HG03378 (cell line): ENCODE results near the gene PSMG3.
"Not testable (repeated sequence)": the region's sequence is repeated elsewhere in the genome, so short reads cannot be mapped to it uniquely, and the experiment has no call there.

Experiments used
- ATAC-seq: cut with Tn5 transposase; IDR thresholded peaks from one replicate; pipeline ENCODE4 v1.9.1; 2021; ENCODE audit warnings: mild to moderate bottlenecking, moderate library complexity; ENCODE audit not compliant: unreplicated experiment

Gene PSMG3

DNA sequence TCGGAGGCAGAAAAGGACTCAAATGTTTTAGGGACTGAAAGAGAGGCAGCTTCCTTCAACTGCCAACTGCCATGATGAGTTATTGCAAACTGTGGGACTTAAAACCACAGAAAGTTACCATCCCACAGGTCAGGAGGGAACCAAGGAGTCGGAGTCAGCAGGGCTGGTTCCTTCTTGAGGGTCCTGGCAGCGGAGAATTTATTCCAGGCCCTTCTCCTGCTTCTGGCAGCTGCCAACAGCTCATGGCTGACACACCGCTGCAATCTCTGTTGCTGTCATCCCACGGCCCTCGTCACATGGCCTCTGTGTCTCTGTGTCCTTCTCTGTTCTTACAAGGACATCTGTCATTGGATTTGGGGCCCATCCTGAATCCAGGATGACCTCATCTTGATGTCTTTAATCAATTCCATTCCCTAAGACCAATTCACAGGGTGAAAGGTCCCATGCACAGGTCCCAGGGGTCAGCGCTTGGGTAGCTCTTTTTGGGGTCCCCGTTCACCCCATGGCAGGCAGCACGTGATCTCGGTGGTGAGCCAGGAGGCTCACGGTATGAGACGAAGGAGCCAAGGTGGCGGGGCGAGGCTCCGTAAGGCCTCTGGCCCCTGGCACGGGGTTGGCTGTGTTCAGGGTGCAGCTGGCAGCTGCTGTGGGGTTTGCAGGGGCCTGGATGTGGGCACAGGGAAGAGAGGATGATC, 27.4 kb upstream of the PSMG3 start:
- no peak for ATAC-seq

DNA sequence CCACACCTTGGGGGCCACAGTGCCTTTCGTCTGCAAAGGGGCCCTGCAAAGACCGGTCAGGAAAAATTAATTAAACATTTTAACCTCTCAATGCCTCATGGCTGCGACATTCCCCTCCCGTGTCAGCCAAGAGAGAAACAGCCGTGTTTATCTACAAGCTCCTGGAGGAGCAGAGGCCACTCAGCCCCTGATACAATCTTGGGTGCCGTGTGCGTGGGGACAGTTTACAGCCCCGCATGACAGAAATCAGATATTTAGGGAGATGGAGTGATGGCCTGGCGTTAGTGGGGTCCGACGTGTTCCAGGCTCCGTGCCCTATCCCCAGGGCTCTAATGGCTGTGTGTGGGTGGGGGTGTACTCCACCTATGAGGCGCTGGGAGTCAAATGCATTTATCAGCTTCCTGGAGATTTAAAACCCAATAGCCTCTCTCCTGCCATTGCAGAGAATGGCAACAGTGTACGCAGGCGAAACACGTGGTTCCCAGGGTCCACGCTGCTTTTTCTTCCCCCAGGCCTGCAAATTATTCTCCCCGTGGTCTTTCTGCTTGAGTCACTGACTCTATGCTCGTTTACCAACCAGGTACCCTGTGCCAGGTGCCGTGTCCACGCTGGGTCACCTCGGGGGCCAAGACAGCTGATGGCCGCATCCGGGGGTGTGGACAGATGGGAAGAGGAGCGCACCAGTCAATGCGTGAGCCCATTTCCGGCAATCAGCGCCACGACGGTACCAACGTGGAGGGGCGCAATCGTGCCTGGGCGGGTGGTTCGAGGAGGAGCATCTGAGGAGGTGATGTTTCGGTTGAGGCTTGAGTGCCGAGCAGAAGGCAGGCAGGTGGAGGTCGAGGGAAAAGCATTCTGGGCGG, 26.6 kb upstream of the PSMG3 start:
- ATAC-seq: no peak

DNA sequence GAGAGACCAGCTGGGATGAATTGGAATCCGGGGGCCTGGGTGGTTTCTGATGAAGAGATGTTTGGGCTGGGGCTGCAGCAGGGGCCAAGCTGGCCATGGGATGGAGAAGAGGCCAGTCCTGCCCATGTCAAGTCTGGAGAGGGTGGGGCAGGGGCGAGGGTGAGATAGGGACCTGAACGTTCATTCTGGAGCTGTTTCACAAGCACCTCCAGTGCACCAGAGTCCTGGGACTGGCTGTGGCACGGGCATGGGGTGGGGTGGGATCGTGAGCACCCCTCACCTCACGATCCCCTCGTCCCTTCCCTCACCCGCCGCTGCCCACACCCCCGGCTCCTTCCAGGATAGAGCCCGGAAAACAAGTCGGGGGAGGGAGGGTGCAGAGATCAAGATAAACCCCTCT, 25.8 kb upstream of the PSMG3 start:
- no peak for ATAC-seq

DNA sequence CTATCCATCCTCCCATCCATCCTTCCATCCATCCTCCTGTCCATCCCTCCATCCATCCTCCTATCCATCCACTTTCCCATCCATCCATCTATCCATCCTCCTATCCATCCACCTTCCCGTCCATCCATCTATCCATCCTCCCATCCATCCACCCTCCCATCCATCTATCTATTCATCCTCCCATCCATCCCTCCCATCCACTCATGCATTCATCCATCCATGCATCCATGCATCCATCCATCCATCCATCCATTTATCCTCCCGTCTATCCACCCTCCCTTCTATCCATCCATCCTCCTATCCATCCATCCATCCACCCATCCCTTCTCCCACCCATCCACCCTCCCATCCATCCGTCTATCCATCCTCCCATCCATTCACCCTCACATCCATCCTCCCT, 25.2 kb upstream of the PSMG3 start:
- no peak for ATAC-seq

DNA sequence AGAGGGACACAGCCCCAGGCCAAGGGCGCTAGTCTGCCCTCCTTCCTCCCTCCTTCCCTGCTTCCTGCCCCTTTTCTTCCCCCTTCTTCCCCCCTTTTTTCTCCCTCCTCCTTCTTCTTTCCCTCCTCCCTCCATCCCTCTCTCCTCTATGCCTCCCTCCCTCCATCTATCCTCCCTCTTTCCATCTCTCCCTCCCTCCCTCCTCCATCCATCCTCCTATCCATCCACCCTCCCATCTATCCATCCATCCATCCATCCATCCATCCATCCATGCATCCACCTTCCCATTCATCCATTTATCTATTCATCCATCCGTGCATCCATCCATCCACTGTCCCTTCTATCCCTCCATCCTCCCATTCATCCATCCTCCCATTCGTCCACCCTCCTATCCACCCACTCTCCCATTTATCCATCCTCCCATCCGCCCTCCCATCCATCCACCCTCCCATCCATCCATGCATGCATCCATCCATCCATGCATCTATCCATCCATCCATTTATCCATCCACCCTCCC, 24.1 kb upstream of the PSMG3 start:
- ATAC-seq: no peak

DNA sequence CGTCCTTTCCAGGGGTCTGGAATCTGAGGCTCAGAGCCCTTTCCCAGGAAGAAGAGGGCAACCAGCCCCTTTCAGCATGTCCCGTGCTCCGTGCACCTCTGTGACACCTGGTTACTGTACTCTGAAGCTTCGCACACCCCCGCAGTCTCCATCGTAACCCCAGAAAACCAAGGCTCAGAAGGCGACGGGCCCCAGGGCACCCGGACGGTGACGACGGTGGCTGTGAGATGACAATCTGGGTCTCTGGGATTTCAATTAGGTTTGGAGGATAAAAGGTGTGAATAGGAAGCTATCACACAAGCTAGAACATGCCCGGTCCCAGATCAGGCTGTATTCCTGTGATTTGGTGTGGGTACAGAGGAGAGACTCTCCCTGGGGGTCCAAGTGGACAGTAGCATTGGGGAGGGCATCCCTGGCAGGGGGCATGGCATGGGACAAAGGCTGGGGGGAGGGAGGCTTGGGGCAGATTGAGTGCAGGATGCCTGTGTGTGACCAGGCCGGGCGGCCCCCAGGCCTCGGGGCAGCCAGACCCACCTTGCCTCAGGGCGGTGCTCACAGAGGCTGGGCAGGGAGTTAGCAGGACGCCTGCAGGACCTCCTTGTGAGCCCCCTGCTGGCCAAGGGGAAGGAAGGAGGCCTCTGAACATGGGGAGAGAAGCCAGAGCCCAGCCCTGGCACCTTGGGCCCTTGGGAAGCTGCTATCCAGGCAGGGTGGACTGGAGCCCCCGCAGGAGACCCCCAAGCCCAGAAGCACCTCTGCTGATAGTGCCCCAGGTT, 23.4 kb upstream of the PSMG3 start:
- ATAC-seq: no peak

DNA sequence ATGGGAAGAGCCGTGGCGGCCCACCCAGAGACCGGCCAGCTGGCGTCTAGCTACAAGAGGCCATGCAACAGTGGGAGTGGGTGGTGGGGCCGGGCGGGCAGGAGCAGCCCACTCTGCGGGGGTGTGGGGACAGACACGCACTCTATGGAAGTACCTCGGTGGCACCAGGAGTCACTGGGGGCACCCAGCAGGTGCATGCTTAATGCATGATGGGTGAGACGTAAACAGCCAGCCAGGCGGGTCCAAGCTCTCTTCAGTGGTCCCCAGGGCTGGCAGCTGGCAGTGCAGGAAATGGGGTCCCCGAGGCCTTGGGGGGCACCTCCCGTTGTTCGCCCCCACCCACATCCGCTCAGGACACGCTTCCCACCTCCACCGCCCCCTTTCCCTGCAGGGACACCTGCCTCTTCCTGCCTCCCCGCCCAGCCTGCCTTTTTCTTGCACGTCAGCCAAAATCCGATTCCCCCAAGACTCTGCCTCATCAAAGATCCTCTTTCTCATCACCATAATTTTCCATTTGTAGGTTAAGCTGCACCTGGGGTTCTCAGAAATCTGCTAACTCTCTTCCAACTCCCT, 22.6 kb upstream of the PSMG3 start:
- no peak for ATAC-seq

DNA sequence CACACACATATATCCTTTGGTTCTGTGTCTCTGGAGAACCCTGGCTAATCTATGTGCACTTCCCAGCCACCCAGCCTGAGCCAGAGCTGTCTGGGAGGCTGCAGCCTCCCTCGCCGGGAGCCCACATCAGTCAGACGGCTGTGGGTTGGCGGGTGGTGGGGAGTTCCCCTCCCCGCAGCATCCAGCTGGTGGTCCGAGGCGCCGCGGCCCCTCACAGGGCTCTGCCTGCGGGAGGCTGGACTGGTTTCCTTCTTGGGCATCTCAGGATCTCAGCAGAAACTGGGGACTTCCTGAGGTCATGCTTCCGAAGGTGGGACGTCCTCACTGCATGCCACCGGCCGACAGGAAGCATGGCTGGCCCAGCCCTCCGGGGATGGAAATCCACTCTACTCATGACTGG, 22.0 kb upstream of the PSMG3 start:
- ATAC-seq: no peak

DNA sequence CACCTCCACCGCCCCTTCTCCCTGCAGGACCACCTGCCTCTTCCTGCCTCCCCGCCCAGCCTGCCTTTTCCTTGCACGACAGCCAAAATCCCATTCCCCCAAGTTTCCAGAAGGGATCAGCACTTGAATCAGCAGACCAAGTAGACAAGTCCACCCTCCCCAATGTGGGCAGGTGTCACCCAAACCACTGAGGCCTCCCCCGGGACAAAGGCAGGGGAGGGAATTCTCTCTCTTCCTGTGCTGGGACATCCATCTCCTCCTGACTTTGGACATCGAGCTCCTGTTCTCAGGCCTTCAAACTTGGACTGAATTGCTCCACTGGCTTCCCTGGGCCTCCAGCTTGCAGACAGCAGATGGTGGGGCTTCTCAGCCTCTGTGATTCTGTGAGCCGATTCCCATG, 21.6 kb upstream of the PSMG3 start:
- ATAC-seq: no peak

DNA sequence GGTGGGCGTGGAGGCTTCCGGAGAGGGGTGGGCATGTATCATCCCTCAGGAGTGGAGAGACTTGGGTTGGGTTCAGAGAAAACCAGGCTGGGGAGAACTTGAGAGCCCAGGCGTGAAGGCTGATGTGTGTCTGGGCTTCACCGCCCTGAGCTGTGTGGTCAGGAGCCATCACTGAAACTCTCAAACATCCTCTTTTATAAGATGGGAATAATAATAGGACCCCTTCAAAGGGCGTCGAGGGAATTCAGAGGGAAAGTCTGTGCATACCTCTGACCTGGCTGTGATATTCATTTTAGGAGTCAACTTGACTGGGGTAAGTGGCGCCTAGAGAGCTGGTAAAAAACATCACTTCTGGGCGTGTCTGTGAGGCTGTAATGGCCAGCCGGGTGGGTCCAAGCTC, 21.1 kb upstream of the PSMG3 start:
- ATAC-seq: no peak

DNA sequence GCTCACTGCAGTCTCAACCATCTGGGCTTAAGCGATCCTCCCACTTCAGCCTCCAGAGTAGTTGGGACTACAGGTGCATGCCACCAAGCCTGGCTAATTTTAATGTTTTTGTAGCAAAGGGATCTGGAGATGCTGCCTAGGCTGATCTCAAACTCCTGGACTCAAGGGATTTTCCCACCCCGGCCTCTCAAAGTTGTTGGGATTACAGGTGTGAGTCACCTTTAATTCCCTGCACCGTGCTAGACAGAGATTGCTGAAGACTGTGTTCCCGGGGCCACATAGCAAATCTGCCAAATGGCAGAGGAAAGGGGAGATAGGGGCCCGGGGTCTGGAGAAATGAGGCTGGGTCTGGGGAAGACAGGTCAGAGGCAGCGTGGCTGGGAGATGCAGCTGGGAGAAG, 20.6 kb upstream of the PSMG3 start:
- ATAC-seq: no peak

DNA sequence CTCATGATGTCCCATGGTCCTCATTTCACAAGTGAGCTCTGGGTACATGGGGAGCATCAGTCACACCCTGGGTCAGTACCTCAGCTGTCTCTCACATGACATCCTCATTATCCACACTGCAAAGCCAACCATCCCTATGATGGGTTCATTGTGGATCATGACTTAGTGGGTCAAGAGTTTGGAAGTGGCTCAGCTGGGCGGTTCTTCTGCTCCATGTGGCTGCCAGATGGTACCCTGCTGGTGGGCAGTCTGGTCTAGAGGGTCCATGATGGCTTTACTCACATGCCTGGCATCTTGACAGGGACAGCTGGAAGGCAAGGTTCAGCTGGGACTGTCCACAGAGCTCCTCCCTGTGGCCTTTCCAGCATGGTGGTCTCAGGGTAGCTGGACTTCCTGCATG, 19.1 kb upstream of the PSMG3 start:
- ATAC-seq: no peak

DNA sequence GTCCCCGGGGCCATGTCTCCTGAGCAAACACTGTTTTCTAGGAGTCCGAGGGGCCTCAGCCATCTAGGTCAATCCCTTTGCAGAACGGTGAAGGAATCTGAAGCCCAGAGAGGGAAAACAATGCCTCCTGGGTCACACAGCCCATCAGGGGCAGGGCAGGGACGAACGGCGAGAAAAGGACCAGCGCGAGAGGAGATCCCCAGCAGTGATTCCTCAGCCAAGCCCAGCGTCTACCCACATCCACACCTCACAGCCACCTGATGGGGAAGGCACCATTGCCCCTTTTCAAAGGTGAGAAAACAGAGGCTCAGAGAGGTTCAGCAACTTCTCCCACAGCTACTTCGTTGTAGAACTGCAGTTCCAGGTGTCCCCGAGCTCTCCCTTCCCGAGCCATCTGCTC, 17.9 kb upstream of the PSMG3 start:
- no peak for ATAC-seq

DNA sequence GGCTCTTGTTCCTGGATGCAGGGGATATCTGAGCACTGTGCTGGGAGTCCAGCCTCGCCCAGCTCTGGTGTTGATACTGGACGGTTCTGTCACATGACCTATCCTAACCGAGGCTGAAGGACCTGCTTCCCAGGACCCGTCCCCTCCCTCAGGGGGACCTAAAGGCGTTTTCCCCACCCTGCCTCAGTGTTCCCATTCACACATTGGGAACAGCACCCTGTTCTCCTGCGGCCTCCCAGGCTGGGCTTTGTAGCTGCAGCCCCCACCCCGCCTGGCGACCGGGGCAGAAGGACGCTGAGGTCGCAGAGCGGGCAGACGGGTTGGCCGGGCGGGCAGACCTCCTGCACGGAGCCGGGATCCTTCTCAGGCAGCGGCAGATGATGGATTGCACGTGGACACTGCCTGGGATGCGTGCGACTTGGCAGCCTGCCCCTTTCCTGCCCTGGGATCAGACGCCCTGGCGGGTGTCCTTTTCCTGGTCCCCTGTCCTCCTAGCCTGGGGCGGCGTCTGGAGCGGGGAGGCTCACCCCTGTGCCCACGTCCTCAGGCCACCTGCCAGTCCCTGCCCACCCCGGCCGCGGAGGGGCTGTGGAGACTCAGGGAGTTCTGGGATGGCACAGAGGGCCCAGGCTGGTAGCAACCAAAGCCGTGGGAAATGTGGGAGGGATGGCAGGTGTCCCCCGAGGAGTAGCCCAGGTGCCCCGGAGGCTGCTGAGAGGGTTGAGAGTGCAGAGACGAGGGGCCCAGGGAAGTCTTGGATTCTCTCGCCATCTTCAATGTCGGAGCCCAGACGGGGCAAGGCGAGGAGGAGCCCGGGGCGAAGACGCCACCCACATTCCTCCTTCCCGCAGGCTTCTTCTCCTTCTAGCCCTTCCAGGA, 17.2 kb upstream of the PSMG3 start:
- no peak for ATAC-seq

DNA sequence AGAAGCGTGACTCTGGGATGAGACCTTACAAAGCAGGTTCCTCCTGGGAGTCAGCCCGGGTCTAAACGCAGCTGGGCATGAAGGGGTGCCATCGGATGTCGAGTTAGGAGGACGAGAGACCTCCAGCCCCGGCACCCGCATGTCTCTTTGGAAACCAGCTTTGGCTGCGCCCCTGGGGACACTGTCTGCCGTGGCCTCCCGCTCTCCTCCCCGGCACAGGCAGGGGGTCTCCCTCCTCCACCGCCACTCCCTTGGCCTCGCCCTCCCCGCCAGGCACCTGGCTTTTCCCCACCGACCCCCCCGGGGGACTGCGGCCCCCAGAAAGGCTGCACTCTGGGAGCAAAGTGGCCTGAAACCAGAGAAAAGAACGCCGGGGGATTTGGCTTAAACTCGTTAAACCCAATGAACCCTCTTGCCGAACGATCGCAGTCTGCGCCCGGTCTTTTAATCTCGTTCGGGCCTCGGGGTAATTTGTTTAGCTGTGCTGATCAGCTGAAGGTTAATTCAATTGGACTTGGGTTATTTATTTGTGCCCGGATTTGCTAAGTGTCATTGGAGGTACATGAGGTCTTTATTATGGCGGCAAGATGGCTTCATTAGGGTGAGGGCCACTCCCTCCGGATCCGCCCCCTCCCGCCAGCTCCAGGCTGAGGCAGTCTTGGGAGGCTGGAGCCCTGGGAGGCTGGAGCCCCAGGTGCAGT, 16.4 kb upstream of the PSMG3 start:
- no peak for ATAC-seq

DNA sequence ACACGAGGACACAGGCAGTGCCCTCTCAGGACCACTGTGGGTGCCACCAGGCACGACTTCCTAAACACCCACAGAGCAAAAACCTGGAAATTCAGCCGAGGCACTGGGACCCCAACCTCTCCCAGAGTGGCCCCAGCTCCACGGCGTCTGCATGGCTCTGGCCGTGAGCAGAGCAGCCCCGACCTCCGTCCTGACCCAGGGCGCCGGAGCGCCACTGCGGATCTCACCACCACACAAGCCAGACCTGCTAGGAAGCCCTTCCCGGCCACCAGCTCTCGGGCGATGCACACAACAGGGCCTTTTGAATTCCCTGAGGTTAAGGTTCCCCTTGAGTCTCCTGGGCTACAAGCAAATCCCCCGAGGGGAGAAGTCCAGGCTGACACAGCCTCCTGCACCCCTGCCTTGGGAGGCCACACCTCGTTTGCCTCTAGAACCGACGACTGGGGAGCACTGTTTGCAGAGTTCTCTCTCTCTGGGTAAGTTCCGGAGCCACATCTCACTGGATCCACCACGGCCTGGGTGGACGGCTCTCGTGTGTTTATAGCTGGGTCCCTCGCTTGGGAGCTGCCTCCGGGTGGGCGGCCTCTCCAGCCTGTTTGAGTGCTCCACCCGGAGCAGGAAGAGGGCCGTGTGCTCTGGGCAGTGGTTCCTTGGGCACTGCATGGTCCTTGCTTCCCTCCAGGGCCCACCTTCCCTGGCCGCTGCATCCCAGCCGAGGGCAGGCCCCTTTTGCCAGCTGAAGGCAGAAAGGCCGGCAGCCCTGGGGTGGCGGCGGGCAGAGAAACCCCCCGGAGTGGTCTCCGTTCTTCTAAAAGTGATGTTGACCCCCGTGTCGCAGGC, 15.5 kb upstream of the PSMG3 start:
- no peak for ATAC-seq

DNA sequence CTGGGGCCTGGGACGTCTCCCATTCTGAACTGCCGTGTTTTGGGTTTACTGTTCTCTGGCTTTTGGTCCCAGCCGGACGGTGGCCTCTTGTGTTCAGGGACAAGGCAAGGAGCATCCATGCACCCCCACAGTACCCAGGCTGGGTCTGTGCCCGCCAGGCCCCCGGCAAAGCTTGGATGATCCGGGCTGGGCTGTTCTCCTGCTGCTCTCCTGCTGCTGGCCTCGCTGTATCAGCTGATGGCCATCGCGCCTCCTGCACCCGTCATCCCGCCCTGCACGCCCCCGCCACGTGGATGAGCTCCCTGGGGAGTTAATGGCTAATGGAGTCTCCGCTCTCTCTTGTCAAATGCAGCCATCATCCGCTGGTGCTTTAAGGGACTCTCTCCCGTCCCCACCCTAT, 14.9 kb upstream of the PSMG3 start:
- no peak for ATAC-seq

DNA sequence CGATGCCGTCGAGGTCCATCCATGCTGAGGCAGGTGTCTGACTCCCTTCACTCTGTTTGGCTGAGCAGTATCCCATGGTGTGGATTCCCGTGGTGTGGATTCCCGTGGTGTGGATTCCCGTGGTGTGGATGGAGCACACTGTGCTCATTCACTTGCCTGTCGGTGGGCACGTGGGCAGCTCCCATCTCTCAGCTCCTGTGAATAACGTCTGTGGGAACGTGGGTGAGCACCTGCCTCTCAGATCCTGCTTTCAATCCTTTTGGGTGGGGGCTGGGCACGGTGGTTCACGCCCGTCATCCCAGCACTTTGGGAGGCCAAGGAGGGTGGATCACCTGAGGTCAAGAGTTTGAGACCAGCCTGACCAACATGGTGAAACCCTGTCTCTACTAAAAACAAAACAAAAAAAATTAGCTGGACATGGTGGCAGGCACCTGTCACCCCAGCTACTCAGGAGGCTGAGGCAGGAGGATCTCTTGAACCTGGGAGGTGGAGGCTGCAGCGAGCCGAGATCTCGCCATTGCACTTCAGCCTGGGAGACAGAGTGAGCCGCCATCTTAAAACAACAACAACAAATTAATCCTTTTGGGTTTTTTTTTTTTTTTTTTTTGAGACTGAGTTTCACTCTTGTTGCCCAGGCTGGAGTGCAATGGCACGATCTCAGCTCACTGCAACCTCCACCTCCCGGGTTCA, 13.6 kb upstream of the PSMG3 start:
- ATAC-seq: not testable (repeated sequence)
